HepG2 (cell line): ENCODE data around the gene LYPD4. TPM values are rescaled to one million over a fixed set of nuclear protein-coding genes. Genes with fewer than 3 reads are reported as not detected.

ENCODE experiments used
- ARID2 ChIP-seq: sonication (generic); formaldehyde crosslinking; IDR thresholded peaks from 2 replicates; pipeline ENCODE4 v1.8.1; 2022; ENCODE audit warnings: mild to moderate bottlenecking, missing genetic modification reagents, borderline replicate concordance
- GABPA ChIP-seq, 2 experiments: IDR thresholded peaks; 2 replicates each; pipeline ENCODE4 v1.6.1; 2011 to 2016; ENCODE audit warnings: low read depth in 2 of 2, low read length in 1 of 2, missing biosample characterization in 1 of 2, missing genetic modification characterization in 1 of 2
- MZF1 ChIP-seq: sonication (generic); formaldehyde crosslinking; IDR thresholded peaks from 2 replicates; pipeline ENCODE4 v1.8.1; 2023; ENCODE audit warnings: mild to moderate bottlenecking, missing genetic modification reagents, borderline replicate concordance
- PRMT3 ChIP-seq: sonication (generic); formaldehyde crosslinking; IDR thresholded peaks from 2 replicates; pipeline ENCODE4 v1.8.1; 2022; ENCODE audit warnings: low read depth, mild to moderate bottlenecking, moderate library complexity, missing genetic modification reagents, borderline replicate concordance
- SIN3B ChIP-seq: fragments of 150-350 bp; IDR thresholded peaks from 2 replicates; pipeline ENCODE4 v1.6.1; 2014; ENCODE audit warnings: low read length
- SNRNP70 ChIP-seq: fragments of 200-400 bp; formaldehyde crosslinking; IDR thresholded peaks from 2 replicates; pipeline ENCODE4 v1.6.1; 2017; ENCODE audit warnings: mild to moderate bottlenecking, low read depth, low read length, moderate library complexity
- SOX6 ChIP-seq, 2 experiments: fragments of 450-650 bp in 1 of 2; sonication (generic) in 1 of 2; formaldehyde crosslinking in 1 of 2; IDR thresholded peaks; 2 replicates each; pipeline versions ENCODE4 v1.4.0 to v1.6.1; 2017 to 2020; ENCODE audit warnings: antibody characterized with exemption in 1 of 2, mild to moderate bottlenecking in 1 of 2, missing genetic modification reagents in 1 of 2
- SRSF4 ChIP-seq: fragments of 200-400 bp; formaldehyde crosslinking; IDR thresholded peaks from one replicate; pipeline ENCODE4 v1.6.1; 2018; ENCODE audit warnings: mild to moderate bottlenecking, low read depth, low read length, moderate library complexity; ENCODE audit not compliant: poor library complexity, severe bottlenecking
- TBP ChIP-seq: sonication (generic); formaldehyde crosslinking; IDR thresholded peaks from 2 replicates; pipeline ENCODE4 v1.5.0; 2020; ENCODE audit warnings: missing genetic modification reagents
- THAP11 ChIP-seq: IDR thresholded peaks from 2 replicates; pipeline ENCODE4 v1.6.1; 2016; ENCODE audit warnings: missing biosample characterization, missing genetic modification reagents
- ZBTB7B ChIP-seq: sonication (generic); formaldehyde crosslinking; IDR thresholded peaks from 2 replicates; pipeline ENCODE4 v1.4.0; 2020; ENCODE audit warnings: missing genetic modification reagents
- ZFX ChIP-seq: sonication (generic); formaldehyde crosslinking; IDR thresholded peaks from 2 replicates; pipeline ENCODE4 v1.4.0; 2020; ENCODE audit warnings: mild to moderate bottlenecking, low read depth, missing genetic modification reagents, moderate library complexity
- ZIK1 ChIP-seq: sonication (generic); formaldehyde crosslinking; IDR thresholded peaks from 2 replicates; pipeline ENCODE4 v1.5.0; 2020; ENCODE audit warnings: mild to moderate bottlenecking, low read depth, missing genetic modification reagents, borderline replicate concordance
- ZNF232 ChIP-seq: sonication (generic); formaldehyde crosslinking; IDR thresholded peaks from 2 replicates; pipeline ENCODE4 v1.4.0; 2020; ENCODE audit warnings: missing genetic modification reagents, borderline replicate concordance
- ZNF335 ChIP-seq: sonication (generic); formaldehyde crosslinking; IDR thresholded peaks from 2 replicates; pipeline ENCODE4 v1.4.0; 2020; ENCODE audit warnings: missing genetic modification reagents
- ZNF382 ChIP-seq: sonication (generic); formaldehyde crosslinking; IDR thresholded peaks from 2 replicates; pipeline ENCODE4 v1.5.0; 2020; ENCODE audit warnings: missing genetic modification reagents, mild to moderate bottlenecking, borderline replicate concordance
- ZNF674 ChIP-seq: sonication (generic); formaldehyde crosslinking; IDR thresholded peaks from 2 replicates; pipeline ENCODE4 v1.5.0; 2020; ENCODE audit warnings: low read depth, mild to moderate bottlenecking, missing genetic modification reagents
- polyA plus RNA-seq, 8 experiments: library from polyadenylated mRNA; depleted of rRNA in 3 of 8; stranded (reverse) in 7 of 8; unstranded in 1 of 8; fragments of >200 nt; fragmentation: Illumina TruSeq in 4 of 8; extraction: Trizol in 4 of 8; gene quantifications; 2 replicates each; pipeline versions ENCODE4 v1.2.1 to v1.2.3, GENCODE V29; 2011 to 2016; ENCODE audit warnings: low read depth in 4 of 8, missing spikeins in 1 of 8, mixed read lengths in 1 of 8; ENCODE audit not compliant: insufficient read depth in 1 of 8
- total RNA-seq, 5 experiments: library from RNA; depleted of rRNA; stranded (reverse); fragments of >200 nt; fragmentation: Illumina TruSeq; extraction: Trizol; gene quantifications; 2 replicates each; pipeline ENCODE4 v1.2.3, GENCODE V29; 2016; ENCODE audit warnings: low read depth in 1 of 5
- TF ChIP-seq, protein P1 (sequence below): IDR thresholded peaks from 2 replicates; pipeline ENCODE4 v1.6.1; 2016; ENCODE audit warnings: missing compliant biosample characterization, missing genetic modification reagents, borderline replicate concordance
- TF ChIP-seq, protein P2 (sequence below): sonication (generic); formaldehyde crosslinking; IDR thresholded peaks from 2 replicates; pipeline ENCODE4 v1.8.0; 2022; ENCODE audit warnings: missing genetic modification reagents, low read depth, mild to moderate bottlenecking, borderline replicate concordance
- TF ChIP-seq, protein P3 (sequence below): sonication (generic); formaldehyde crosslinking; IDR thresholded peaks from 2 replicates; pipeline ENCODE4 v1.5.1; 2020; ENCODE audit warnings: mild to moderate bottlenecking, missing genetic modification reagents, borderline replicate concordance
- TF ChIP-seq, protein P4 (sequence below): sonication (generic); IDR thresholded peaks from 2 replicates; pipeline ENCODE4 v1.6.1; 2016; ENCODE audit warnings: low read depth, borderline replicate concordance

The LYPD4 gene
- total and polyA plus RNA-seq, 2 of the 13 experiments (the other 11 are each of a cell fraction or from before 2014, with no cell fraction given): not detected

DNA sequence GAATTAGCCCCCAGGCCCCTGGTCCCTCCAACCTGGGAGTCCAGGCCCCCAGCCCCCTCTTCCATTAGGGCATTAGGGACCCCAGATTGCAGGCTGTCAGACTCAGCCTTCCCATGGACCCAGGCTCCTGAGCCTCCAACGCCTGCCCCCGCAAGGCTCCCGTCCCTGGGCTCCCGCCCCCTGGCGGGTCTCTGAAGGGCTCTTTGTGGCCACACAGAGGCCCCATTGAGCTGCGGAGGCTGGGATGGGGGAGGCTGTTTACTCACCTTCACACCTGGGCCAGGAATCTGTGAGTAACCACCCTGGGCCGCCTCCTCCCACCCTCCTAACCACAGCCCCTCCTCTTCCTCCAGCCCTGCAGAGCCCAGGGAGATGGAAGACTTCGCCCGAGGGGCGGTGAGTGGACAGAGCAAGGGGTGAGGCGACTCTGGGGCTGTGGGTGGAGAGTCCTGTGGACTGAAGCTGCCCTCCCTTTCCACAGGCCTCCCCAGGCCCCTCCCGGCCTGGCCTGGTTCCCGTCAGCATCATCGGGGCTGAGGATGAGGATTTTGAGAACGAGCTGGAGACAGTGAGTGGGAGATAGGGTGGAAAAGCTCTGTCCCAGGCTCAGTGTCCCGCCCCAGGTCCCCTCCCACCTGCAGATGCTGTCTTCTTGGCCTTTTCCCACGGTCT, 43.4 kb upstream of the LYPD4 start (continued):
- TF ChIP-seq MZF1 (CRISPR knock-in tag): no peak
- TF ChIP-seq SIN3B: no peak
- no peak for TF ChIP-seq ZNF674 (CRISPR knock-in tag)
- TF ChIP-seq SRSF4: no peak
- TF ChIP-seq ZNF232: no peak
- TF ChIP-seq ARID2 (CRISPR knock-in tag): no peak
- no peak for TF ChIP-seq SNRNP70
- TF ChIP-seq, protein P1, sequence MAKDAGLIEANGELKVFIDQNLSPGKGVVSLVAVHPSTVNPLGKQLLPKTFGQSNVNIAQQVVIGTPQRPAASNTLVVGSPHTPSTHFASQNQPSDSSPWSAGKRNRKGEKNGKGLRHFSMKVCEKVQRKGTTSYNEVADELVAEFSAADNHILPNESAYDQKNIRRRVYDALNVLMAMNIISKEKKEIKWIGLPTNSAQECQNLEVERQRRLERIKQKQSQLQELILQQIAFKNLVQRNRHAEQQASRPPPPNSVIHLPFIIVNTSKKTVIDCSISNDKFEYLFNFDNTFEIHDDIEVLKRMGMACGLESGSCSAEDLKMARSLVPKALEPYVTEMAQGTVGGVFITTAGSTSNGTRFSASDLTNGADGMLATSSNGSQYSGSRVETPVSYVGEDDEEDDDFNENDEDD (CRISPR knock-in tag): peak; percentile 13; the same call in 1 of the 2 replicates
- TF ChIP-seq PRMT3: no peak
- TF ChIP-seq, protein P2, sequence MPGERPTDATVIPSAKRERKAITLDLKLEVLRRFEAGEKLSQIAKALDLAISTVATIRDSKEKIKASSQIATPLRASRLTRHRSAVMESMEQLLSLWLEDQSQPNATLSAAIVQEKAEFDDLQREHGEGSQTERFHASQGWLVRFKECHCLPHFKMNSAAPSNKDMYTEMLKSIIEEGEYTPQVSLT: no peak
- TF ChIP-seq, protein P3, sequence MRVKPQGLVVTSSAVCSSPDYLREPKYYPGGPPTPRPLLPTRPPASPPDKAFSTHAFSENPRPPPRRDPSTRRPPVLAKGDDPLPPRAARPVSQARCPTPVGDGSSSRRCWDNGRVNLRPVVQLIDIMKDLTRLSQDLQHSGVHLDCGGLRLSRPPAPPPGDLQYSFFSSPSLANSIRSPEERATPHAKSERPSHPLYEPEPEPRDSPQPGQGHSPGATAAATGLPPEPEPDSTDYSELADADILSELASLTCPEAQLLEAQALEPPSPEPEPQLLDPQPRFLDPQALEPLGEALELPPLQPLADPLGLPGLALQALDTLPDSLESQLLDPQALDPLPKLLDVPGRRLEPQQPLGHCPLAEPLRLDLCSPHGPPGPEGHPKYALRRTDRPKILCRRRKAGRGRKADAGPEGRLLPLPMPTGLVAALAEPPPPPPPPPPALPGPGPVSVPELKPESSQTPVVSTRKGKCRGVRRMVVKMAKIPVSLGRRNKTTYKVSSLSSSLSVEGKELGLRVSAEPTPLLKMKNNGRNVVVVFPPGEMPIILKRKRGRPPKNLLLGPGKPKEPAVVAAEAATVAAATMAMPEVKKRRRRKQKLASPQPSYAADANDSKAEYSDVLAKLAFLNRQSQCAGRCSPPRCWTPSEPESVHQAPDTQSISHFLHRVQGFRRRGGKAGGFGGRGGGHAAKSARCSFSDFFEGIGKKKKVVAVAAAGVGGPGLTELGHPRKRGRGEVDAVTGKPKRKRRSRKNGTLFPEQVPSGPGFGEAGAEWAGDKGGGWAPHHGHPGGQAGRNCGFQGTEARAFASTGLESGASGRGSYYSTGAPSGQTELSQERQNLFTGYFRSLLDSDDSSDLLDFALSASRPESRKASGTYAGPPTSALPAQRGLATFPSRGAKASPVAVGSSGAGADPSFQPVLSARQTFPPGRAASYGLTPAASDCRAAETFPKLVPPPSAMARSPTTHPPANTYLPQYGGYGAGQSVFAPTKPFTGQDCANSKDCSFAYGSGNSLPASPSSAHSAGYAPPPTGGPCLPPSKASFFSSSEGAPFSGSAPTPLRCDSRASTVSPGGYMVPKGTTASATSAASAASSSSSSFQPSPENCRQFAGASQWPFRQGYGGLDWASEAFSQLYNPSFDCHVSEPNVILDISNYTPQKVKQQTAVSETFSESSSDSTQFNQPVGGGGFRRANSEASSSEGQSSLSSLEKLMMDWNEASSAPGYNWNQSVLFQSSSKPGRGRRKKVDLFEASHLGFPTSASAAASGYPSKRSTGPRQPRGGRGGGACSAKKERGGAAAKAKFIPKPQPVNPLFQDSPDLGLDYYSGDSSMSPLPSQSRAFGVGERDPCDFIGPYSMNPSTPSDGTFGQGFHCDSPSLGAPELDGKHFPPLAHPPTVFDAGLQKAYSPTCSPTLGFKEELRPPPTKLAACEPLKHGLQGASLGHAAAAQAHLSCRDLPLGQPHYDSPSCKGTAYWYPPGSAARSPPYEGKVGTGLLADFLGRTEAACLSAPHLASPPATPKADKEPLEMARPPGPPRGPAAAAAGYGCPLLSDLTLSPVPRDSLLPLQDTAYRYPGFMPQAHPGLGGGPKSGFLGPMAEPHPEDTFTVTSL (CRISPR knock-in tag): peak; percentile 43; the same call in 1 of the 2 replicates
- TF ChIP-seq SOX6 (IDR thresholded peaks at IDR 0.05): no peak
- peak; percentile 80 for TF ChIP-seq SOX6 (CRISPR knock-in tag; IDR thresholded peaks at IDR 0.05)
- TF ChIP-seq ZNF382 (CRISPR knock-in tag): no peak
- peak; percentile 74 for TF ChIP-seq THAP11 (CRISPR knock-in tag)
- TF ChIP-seq, protein P4, sequence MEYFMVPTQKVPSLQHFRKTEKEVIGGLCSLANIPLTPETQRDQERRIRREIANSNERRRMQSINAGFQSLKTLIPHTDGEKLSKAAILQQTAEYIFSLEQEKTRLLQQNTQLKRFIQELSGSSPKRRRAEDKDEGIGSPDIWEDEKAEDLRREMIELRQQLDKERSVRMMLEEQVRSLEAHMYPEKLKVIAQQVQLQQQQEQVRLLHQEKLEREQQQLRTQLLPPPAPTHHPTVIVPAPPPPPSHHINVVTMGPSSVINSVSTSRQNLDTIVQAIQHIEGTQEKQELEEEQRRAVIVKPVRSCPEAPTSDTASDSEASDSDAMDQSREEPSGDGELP: peak; percentile 92
- TF ChIP-seq ZIK1 (CRISPR knock-in tag): no peak
- TF ChIP-seq ZBTB7B (CRISPR knock-in tag): peak; percentile 55; the same call in 1 of the 2 replicates
- no peak for TF ChIP-seq ZNF335 (CRISPR knock-in tag)
- TF ChIP-seq GABPA (IDR thresholded peaks at IDR 0.05; ENCODE audit: low read depth, low read length): no peak
- TF ChIP-seq GABPA (CRISPR knock-in tag; IDR thresholded peaks at IDR 0.05; ENCODE audit: low read depth): peak; percentile 40; the same call in 1 of the 2 replicates
- TF ChIP-seq ZFX: peak; percentile 67
- no peak for TF ChIP-seq TBP (CRISPR knock-in tag)
